AG09309 (cell line): ENCODE results near the gene CST11.

ENCODE experiments used
- DNase-seq: peaks from one replicate; pipeline ENCODE4 v3.0.0-alpha.2; 2010; ENCODE audit warnings: low read depth
- H3K4me3 ChIP-seq: 2 replicates; pipeline ENCODE4 v1.5.1; 2011; ENCODE audit warnings: mild to moderate bottlenecking, low read depth, low read length, moderate library complexity; ENCODE audit not compliant: control insufficient read depth
- TF ChIP-seq, protein P1 (sequence below): IDR thresholded peaks from 2 replicates; pipeline ENCODE4 v1.5.1; 2011; ENCODE audit warnings: mild to moderate bottlenecking, low read depth, low read length, inconsistent platforms; ENCODE audit not compliant: insufficient read depth, control insufficient read depth; ENCODE audit errors: missing control alignments

The CST11 gene

GRCh38 chr20:23456409-23456808 lies 3.7 kb upstream of the CST11 start:
- H3K4me3 ChIP-seq = no peak overlapping the region
- TF ChIP-seq, protein P1, sequence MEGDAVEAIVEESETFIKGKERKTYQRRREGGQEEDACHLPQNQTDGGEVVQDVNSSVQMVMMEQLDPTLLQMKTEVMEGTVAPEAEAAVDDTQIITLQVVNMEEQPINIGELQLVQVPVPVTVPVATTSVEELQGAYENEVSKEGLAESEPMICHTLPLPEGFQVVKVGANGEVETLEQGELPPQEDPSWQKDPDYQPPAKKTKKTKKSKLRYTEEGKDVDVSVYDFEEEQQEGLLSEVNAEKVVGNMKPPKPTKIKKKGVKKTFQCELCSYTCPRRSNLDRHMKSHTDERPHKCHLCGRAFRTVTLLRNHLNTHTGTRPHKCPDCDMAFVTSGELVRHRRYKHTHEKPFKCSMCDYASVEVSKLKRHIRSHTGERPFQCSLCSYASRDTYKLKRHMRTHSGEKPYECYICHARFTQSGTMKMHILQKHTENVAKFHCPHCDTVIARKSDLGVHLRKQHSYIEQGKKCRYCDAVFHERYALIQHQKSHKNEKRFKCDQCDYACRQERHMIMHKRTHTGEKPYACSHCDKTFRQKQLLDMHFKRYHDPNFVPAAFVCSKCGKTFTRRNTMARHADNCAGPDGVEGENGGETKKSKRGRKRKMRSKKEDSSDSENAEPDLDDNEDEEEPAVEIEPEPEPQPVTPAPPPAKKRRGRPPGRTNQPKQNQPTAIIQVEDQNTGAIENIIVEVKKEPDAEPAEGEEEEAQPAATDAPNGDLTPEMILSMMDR = no peak
- no peak for DNase-seq

DNA sequence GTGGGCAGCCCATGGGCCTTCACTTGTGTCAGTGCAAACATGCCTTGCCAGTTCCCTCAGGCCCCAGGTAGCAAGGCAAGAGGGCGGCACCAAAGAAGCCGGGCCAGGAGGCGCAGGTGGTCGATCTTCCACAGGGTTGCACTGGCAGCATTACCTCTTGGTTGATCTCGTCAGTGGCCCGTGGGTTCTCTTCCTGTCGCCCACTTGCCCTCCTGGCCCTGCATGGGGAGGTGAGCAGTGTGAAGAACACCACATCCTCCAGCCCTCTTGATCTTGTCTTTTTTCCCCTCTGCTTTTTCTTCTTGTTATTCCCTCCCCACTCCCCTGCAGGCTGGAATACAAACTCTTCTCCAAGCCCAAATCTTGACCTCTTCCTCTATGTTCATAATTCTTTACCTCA lies 3.0 kb upstream of the CST11 start:
- TF ChIP-seq, protein P1 = no peak
- no peak for DNase-seq
- H3K4me3 ChIP-seq = no peak overlapping the region

DNA sequence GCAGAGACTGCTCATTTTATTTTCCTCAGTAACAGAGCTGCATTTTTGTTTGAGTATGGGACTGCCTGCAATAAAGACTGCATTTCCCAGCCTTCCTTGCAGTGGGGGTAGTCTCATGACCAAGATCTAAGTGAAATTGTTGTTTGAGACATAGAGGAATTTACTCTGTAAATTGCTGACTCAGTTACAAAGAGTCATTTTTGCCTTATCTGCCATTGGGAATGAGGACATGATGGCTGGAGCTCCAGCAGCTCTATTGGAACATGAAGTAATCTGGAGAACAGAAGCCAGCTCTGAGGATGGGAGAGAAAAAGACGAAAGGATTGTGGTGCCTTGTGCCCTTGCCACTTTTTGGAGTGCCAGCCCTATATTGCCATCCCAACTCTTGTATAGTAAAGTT lies 2.1 kb upstream of the CST11 start:
- no peak for DNase-seq

GRCh38 chr20:23453549-23454543 lies 1.2 kb upstream of the CST11 start:
- no peak overlapping the region for H3K4me3 ChIP-seq
- no peak for DNase-seq
- TF ChIP-seq, protein P1 = no peak

More for the DNA sequence above, 2.1 kb upstream of the CST11 start:
- H3K4me3 ChIP-seq = no peak overlapping the region
- TF ChIP-seq, protein P1 = no peak

DNA sequence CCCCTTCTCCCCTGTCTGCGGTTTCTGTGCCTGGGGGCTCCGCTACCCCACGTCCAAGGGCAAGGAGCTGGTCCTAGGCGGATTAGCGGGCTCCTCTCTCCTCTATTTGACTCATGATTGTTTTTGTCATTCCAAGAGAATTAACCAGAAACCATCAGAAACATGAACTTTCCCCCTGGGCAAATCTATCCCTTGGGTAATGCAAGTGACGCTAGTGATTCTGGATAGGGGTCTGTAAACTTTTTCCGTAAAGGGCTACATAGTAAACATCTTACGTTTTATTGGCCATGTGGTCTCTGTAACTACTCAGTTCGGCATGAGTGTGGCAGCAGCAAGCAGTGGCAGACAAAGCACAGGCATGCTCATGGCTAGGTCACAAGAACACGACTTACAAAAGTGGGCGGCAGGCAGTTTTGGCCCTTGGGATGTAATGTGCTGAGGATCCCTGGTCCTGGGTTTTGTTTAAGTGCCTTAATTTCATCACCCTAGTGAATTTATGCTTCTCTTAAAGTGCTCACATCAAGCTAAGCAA lies 654 bp downstream of the CST11 start:
- no peak overlapping the region for H3K4me3 ChIP-seq
- DNase-seq = no peak
- TF ChIP-seq, protein P1 = no peak

GRCh38 chr20:23450877-23451276 lies 1.8 kb downstream of the CST11 start:
- TF ChIP-seq, protein P1 = no peak
- no peak overlapping the region for H3K4me3 ChIP-seq
- DNase-seq = no peak
